Kidney (tissue), 14 donors: ENCODE measurements around the gene GRAMD2B. TPM values are rescaled to one million over a fixed set of nuclear protein-coding genes. Genes with fewer than 3 reads are reported as not detected.

ENCODE experiments used
- DNase-seq, 5 donors: peaks; one replicate each; pipeline ENCODE4 v3.0.0-alpha.2; 2013 to 2020
- FAIRE-seq: peaks from 2 replicates; lab custom pipeline; 2012; peaks lifted over from hg19 to GRCh38; lab: Jason Lieb, UNC
- H3K27ac ChIP-seq, 2 donors: one replicate each; pipeline ENCODE4 v1.7.0; 2013; ENCODE audit warnings: low read depth in 2 of 2, low read length in 2 of 2, inconsistent platforms in 1 of 2
- H3K27me3 ChIP-seq: one replicate; pipeline ENCODE4 v1.7.1; 2013; ENCODE audit warnings: low read length, inconsistent platforms; ENCODE audit not compliant: control insufficient read depth, insufficient read depth
- H3K36me3 ChIP-seq, 3 donors: one replicate each; pipeline versions ENCODE4 v1.7.0 to v1.7.1; 2013; ENCODE audit warnings: low read length in 3 of 3, control low read depth in 1 of 3, inconsistent platforms in 1 of 3; ENCODE audit not compliant: insufficient read depth in 3 of 3, control insufficient read depth in 2 of 3
- H3K4me1 ChIP-seq, 3 donors: one replicate each; pipeline versions ENCODE4 v1.7.0 to v1.7.1; 2013; ENCODE audit warnings: low read length in 3 of 3, inconsistent platforms in 1 of 3, low read depth in 1 of 3; ENCODE audit not compliant: control insufficient read depth in 2 of 3, insufficient read depth in 2 of 3
- H3K4me3 ChIP-seq, 3 donors: one replicate each; pipeline versions ENCODE4 v1.7.0 to v1.8.1; 2013; ENCODE audit warnings: low read length in 3 of 3, control low read depth in 1 of 3, inconsistent platforms in 1 of 3
- H3K9ac ChIP-seq, 3 donors: one replicate each; pipeline versions ENCODE4 v1.7.0 to v1.7.1; 2013; ENCODE audit warnings: low read length in 3 of 3, control low read depth in 1 of 3, inconsistent platforms in 1 of 3
- H3K9me3 ChIP-seq, 3 donors: one replicate each; pipeline versions ENCODE4 v1.7.0 to v1.7.1; 2013; ENCODE audit warnings: low read length in 3 of 3, control low read depth in 1 of 3, inconsistent platforms in 1 of 3; ENCODE audit not compliant: control insufficient read depth in 2 of 3, insufficient read depth in 1 of 3
- intact Hi-C: fragments of 100-400 bp; cut with DNase I; formaldehyde crosslinking; loops from one replicate; pipeline ENCODE4 v1.11.1; 2022
- polyA plus RNA-seq: library from polyadenylated mRNA; stranded (reverse); fragments of 350-450 nt; fragmentation: Illumina TruSeq; extraction: RNeasy Lipid Tissue Mini Kit (QIAGEN cat#74804); gene quantifications from one replicate; pipeline ENCODE4 v1.2.3, GENCODE V29; 2014; ENCODE audit warnings: low read depth, low replicate concordance; ENCODE audit not compliant: insufficient read depth
- total RNA-seq: library from RNA; stranded (reverse); fragmentation: NEBNext Ultra II Directional; extraction: Animal tissue kit (Norgen Biotek cat#: 25700); gene quantifications from one replicate; pipeline ENCODE4 v1.2.1, GENCODE V29; 2021
- TF ChIP-seq, protein P1 (sequence below): IDR thresholded peaks from 3 replicates; pipeline ENCODE4 v1.5.1; 2012; ENCODE audit warnings: mild to moderate bottlenecking, moderate library complexity, borderline replicate concordance; ENCODE audit not compliant: insufficient read depth; ENCODE audit errors: extremely low read depth
- donor health status: control.
- donor health status: control.
- donor health status: control.
- donor health status: control.
- donor health status: control.
- donor health status: DM: yes; HTN: yes; CAD: no.
- donor health status: Normal renal cell carcinoma (clear cell type).

GRAMD2B gene
- total and polyA plus RNA-seq, 2 donors from 2014 or later: 18.4 to 38.5 TPM

- Histone ChIP-seq H3K9me3 (no peaks in the 10 kb centered on the region), H3K36me3 (peaks cover 0 to 8% (median 8%) of the 10 kb centered on the region in 3 donors), H3K27ac (peak overlapping the region in 1 of 2 donors; percentile 86), H3K9ac (peak overlapping the region in 1 of 3 donors; percentile 43), H3K27me3 (no peaks in the 10 kb centered on the region), H3K4me3 (no peak overlapping the region), H3K4me1 (peaks cover 0 to 10% (median 9%) of the 10 kb centered on the region in 3 donors)
- peak in 2 of 5 donors; percentile 55 to 62 for DNase-seq
- intact Hi-C loops: no loop called here
- no peak for FAIRE-seq
- TF ChIP-seq, protein P1, sequence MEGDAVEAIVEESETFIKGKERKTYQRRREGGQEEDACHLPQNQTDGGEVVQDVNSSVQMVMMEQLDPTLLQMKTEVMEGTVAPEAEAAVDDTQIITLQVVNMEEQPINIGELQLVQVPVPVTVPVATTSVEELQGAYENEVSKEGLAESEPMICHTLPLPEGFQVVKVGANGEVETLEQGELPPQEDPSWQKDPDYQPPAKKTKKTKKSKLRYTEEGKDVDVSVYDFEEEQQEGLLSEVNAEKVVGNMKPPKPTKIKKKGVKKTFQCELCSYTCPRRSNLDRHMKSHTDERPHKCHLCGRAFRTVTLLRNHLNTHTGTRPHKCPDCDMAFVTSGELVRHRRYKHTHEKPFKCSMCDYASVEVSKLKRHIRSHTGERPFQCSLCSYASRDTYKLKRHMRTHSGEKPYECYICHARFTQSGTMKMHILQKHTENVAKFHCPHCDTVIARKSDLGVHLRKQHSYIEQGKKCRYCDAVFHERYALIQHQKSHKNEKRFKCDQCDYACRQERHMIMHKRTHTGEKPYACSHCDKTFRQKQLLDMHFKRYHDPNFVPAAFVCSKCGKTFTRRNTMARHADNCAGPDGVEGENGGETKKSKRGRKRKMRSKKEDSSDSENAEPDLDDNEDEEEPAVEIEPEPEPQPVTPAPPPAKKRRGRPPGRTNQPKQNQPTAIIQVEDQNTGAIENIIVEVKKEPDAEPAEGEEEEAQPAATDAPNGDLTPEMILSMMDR: no peak
These were observed 26.6 kb downstream of the GRAMD2B start for GRCh38 chr5:126449751-126450271.

DNA sequence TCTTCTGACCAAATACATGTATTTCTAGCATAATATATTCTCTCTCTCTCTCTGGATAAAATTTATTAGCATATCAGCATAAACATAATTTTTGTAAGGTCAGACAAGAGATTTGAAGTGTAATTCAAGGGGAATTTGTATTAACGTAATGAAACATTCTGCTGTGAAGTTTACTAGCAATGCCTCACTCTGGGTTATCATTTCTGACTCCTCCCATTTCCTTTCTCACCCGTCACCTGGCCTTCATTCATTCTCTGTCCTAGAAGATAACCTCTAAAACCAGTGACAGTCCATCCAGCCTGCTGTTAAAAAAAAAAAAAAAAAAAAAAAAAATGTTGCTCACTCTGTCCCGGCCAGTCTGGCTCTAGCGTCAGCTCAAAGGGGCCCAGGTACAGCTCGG, 27.1 kb downstream of the GRAMD2B start:
- TF ChIP-seq, protein P1: no peak
- Histone ChIP-seq H3K27me3 (no peaks in the 10 kb centered on the region), H3K27ac (peak overlapping the region in 1 of 2 donors; percentile 86), H3K36me3 (peaks cover 0 to 8% (median 8%) of the 10 kb centered on the region in 3 donors), H3K9ac (peak overlapping the region in 1 of 3 donors; percentile 43), H3K4me3 (no peak overlapping the region), H3K4me1 (peaks cover 0 to 14% (median 10%) of the 10 kb centered on the region in 3 donors), H3K9me3 (no peaks in the 10 kb centered on the region)
- FAIRE-seq: no peak
- intact Hi-C loops: no loop called here
- DNase-seq: no peak

DNA sequence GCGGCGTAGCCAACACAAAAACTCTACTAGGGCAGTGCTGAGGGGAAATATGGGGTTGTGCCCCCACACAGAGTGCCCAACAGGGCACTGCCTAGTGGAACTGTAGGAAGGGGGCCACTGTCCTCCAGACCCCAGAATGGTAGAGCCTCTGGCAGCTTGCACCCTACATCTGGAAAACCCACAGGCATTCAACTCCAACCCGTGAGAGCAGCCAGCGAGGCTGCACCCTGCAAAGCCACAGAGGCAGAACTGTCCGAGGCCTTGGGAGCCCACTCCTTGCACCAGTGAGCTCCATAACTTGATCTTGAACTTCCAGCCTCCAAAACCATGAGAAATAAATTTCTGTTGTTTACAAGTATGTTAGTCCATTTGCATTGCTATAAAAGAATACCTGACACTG, 27.7 kb downstream of the GRAMD2B start:
- no peak overlapping the region for H3K27ac ChIP-seq
- peaks cover 0 to 8% (median 5%) of the 10 kb centered on the region in 3 donors for H3K36me3 ChIP-seq
- H3K4me1 ChIP-seq: peaks cover 0 to 16% (median 10%) of the 10 kb centered on the region in 3 donors
- FAIRE-seq: no peak
- no peak overlapping the region for H3K4me3 ChIP-seq
- intact Hi-C loops: no loop called here
- H3K27me3 ChIP-seq: no peaks in the 10 kb centered on the region
- TF ChIP-seq, protein P1: no peak
- DNase-seq: no peak
- H3K9me3 ChIP-seq: no peaks in the 10 kb centered on the region
- no peak overlapping the region for H3K9ac ChIP-seq

DNA sequence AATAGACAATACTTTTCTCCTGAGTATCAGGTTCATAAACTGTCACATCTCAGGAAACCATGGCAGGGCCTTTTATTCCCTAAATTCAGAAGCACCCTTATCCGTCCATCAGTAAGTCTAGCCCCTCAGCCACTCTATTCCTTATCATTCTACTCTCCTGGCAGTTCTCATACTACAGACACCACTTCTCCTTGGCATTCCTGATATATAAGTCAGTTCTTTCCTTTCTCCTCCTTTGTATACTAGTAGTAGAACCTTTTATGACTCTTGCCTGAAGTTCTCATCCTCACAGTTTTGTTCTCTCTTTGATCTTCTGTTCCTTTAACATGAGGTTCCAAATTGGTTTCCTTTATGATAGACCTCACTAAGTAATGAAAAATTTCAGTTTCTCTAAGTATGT, 29.3 kb downstream of the GRAMD2B start:
- intact Hi-C loops: no loop called here
- Histone ChIP-seq H3K36me3 (peaks cover 0 to 5% (median 4%) of the 10 kb centered on the region in 3 donors), H3K9me3 (no peaks in the 10 kb centered on the region), H3K4me1 (peaks cover 0 to 16% (median 10%) of the 10 kb centered on the region in 3 donors), H3K9ac (no peak overlapping the region), H3K27me3 (no peaks in the 10 kb centered on the region), H3K27ac (no peak overlapping the region), H3K4me3 (no peak overlapping the region)
- FAIRE-seq: no peak
- TF ChIP-seq, protein P1: no peak
- no peak for DNase-seq
